ENCODE measurements around the gene ADGRL3.

DNA sequence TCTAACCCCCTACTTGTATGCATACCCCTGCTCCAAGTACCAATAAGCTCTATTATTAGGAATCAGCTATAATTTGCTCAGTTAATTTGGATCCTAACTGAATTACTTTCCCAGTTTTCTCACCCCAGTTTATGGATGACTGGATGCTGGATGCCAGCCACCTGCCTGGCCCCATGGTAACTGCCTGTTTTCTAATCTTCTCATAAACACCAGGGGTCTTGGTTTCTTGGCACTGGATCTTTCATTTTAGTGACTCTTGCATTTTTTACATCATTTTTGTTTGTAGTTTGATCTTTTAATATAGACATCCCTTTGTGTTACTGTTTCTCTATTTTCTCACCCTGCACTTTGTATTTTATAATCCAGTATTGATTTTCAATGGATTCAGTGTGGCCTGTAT lies 246.8 kb downstream of the ADGRL3 start:
- TF ChIP-seq, protein P1, sequence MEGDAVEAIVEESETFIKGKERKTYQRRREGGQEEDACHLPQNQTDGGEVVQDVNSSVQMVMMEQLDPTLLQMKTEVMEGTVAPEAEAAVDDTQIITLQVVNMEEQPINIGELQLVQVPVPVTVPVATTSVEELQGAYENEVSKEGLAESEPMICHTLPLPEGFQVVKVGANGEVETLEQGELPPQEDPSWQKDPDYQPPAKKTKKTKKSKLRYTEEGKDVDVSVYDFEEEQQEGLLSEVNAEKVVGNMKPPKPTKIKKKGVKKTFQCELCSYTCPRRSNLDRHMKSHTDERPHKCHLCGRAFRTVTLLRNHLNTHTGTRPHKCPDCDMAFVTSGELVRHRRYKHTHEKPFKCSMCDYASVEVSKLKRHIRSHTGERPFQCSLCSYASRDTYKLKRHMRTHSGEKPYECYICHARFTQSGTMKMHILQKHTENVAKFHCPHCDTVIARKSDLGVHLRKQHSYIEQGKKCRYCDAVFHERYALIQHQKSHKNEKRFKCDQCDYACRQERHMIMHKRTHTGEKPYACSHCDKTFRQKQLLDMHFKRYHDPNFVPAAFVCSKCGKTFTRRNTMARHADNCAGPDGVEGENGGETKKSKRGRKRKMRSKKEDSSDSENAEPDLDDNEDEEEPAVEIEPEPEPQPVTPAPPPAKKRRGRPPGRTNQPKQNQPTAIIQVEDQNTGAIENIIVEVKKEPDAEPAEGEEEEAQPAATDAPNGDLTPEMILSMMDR (IDR thresholded peaks at IDR 0.05): no peak
- no peak for TF ChIP-seq POLR2A (IDR thresholded peaks at IDR 0.05)

Measured in adrenal gland (tissue), 5 donors.